Activated T-cell treated with anti-CD3 and anti-CD28 coated beads, Interleukin-2, amount 50 U/mL, for 4 hours (primary cell): Measurements from ENCODE around the gene MAPK8IP3. TPM values are rescaled to one million over a fixed set of nuclear protein-coding genes. Genes with fewer than 3 reads are reported as not detected.

Source experiments
- ATAC-seq, 2 donors: fragments of 200-7000 bp; cut with Tn5 transposase; one replicate each; pipeline ENCODE4 v1.10.0; 2021
- DNase-seq: peaks from one replicate; pipeline ENCODE4 v3.0.0-alpha.2; 2020
- H3K27me3 Mint-ChIP-seq: one replicate; pipeline ENCODE4 v1.8.0; 2021; ENCODE audit warnings: low read depth, mixed read lengths
- H3K36me3 Mint-ChIP-seq: one replicate; pipeline ENCODE4 v1.8.0; 2022; ENCODE audit warnings: mixed read lengths; ENCODE audit not compliant: insufficient read depth
- H3K4me1 Mint-ChIP-seq: one replicate; pipeline ENCODE4 v1.8.0; 2021; ENCODE audit warnings: low read depth, mixed read lengths
- H3K4me3 Mint-ChIP-seq: one replicate; pipeline ENCODE4 v1.8.0; 2021; ENCODE audit warnings: mild to moderate bottlenecking, moderate library complexity, mixed read lengths
- H3K9me3 Mint-ChIP-seq: one replicate; pipeline ENCODE4 v1.8.0; 2021; ENCODE audit warnings: mixed read lengths
- total RNA-seq, 3 donors: library from RNA; stranded (reverse); gene quantifications; one replicate each; pipeline ENCODE4 v1.2.1, GENCODE V29; 2021

MAPK8IP3 gene, protein sequence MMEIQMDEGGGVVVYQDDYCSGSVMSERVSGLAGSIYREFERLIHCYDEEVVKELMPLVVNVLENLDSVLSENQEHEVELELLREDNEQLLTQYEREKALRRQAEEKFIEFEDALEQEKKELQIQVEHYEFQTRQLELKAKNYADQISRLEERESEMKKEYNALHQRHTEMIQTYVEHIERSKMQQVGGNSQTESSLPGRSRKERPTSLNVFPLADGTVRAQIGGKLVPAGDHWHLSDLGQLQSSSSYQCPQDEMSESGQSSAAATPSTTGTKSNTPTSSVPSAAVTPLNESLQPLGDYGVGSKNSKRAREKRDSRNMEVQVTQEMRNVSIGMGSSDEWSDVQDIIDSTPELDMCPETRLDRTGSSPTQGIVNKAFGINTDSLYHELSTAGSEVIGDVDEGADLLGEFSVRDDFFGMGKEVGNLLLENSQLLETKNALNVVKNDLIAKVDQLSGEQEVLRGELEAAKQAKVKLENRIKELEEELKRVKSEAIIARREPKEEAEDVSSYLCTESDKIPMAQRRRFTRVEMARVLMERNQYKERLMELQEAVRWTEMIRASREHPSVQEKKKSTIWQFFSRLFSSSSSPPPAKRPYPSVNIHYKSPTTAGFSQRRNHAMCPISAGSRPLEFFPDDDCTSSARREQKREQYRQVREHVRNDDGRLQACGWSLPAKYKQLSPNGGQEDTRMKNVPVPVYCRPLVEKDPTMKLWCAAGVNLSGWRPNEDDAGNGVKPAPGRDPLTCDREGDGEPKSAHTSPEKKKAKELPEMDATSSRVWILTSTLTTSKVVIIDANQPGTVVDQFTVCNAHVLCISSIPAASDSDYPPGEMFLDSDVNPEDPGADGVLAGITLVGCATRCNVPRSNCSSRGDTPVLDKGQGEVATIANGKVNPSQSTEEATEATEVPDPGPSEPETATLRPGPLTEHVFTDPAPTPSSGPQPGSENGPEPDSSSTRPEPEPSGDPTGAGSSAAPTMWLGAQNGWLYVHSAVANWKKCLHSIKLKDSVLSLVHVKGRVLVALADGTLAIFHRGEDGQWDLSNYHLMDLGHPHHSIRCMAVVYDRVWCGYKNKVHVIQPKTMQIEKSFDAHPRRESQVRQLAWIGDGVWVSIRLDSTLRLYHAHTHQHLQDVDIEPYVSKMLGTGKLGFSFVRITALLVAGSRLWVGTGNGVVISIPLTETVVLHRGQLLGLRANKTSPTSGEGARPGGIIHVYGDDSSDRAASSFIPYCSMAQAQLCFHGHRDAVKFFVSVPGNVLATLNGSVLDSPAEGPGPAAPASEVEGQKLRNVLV (N-terminal part only)
- total RNA-seq, result 10 to 100 TPM; 76.3 to 89.4 (median 78.1) TPM

DNA sequence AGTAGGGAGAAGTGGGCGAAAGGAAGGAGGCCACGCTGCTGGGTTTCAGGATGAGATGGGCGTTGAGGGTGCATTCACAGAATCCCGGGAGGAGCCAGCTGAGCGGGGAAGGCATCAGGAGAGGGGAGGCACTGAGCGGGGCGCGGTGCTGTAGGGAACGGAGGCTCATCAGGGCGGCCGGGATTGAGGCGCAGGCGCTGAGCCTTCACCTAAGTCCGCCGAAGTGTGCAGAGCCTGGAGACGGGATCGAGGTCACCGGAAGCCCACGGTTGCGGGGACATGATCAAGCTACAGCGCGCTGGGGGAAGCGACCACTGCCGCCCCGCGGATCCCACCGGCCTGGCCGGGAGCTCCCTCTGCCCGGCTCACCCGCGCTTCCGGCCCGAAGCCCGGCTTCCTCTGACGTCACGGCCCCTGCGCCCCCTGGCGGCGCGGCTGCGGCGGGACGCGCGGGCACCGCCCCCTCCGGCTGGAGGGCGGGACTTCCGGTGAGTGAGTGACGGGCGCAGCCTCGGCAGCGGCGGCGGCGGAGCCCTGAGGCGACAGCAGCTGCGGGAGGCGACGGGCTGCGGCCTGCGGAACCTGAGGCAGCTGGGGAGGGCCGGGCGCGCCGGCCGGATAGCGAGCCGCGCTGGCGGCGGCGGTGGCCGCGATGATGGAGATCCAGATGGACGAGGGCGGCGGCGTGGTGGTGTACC lies at the start of gene MAPK8IP3:
MAPK8IP3 (plus strand) TSS at position 508 of the 698 bp plus-strand sequence; CDS start at position 653, 145 bp downstream.
- Mint-ChIP-seq H3K36me3 (peaks cover 7% of the 10 kb centered on the region), H3K27me3 (no peaks in the 10 kb centered on the region), H3K4me1 (peaks cover 38% of the 10 kb centered on the region), H3K9me3 (no peaks in the 10 kb centered on the region), H3K4me3 (peak within 1 kb of the TSS; percentile 97)
- DNase-seq (peak; percentile 94), ATAC-seq (peak; percentile 87 to 89)

DNA sequence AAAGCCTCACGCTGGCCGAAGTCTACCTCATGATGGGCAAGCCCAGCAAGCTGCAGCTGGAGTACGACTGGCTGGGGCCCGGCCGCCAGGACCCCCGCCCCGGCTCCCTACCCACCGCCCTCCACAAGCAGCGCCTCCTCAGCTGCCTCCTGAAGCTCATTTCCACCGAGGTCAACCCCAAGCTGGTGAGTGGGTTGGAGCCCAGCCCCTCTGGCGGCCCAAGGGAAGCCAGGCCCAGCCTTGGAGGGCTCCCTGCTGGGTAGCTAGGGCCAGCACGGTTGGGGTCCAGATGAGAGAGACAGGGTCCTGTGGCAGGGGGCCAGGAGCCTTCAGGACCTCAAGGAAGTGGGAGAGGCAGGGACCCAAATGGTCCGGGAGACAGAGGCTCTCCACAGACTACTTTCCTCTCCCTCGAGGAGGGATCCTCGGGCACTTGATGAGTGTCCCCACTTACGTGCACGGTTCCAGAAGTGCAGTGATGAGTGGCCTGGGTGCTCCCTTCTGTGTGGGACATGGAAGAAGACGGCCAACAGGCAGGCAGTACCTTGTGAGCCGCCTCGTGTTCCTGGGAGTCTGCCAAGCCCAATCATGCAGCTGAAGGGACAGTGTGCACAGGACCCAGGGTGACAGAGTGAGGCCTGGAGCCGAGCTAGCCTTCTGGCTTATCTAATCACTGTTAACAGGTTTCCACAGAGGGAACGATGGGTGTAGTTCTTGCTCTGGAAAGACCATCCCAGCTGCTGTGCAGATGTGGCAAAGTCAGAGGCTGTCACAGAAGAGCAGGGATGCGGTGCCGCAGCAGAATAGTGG lies 49.0 kb upstream of the MAPK8IP3 start:
- Mint-ChIP-seq H3K36me3 (peaks cover 16% of the 10 kb centered on the region), H3K4me3 (no peak overlapping the region), H3K27me3 (no peaks in the 10 kb centered on the region), H3K4me1 (no peaks in the 10 kb centered on the region), H3K9me3 (no peaks in the 10 kb centered on the region)
- DNase-seq (no peak), ATAC-seq (no peak)

DNA sequence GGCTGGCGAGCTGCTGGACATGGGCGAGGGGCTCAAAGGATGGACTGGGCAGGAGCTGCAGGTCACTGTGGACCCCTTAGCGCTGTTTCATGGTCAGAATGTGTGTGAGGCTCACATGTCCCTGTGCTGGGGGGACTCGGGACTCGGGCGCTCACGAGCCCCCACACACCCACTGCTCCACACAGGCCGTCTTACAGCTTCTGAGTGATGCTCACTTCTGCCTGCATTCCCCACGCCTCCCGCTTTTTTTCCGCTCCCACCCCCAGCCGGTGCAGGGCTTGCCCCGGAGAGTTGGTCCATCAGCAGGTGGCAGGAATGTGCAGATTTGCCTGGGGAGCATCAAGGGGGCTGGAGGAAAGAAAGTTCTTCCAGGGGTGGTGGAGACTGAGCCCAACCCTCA lies 48.2 kb upstream of the MAPK8IP3 start:
- no peaks in the 10 kb centered on the region for H3K9me3 Mint-ChIP-seq
- H3K27me3 Mint-ChIP-seq, result no peaks in the 10 kb centered on the region
- H3K4me1 Mint-ChIP-seq, result no peaks in the 10 kb centered on the region
- ATAC-seq, result no peak
- no peak overlapping the region for H3K4me3 Mint-ChIP-seq
- peaks cover 16% of the 10 kb centered on the region for H3K36me3 Mint-ChIP-seq
- DNase-seq, result no peak

DNA sequence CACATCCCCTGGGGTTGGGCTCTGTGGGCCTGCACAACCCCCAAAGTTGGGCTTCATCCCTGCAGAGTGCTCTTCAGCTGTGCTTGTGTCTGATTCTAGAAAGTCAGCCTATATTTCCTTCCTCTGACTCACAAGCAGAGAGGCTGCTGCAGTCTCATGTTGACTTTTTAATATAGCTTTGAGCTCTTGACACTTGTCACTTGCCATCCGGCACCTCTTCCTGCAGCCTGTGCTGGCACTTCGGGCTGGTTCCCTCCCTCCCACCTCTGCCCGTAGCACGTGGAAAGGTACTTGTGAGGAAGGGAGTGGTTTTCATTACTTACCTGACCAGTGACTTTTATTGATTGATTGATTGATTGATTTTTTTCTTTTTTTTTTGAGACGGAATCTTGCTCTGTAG lies 47.0 kb upstream of the MAPK8IP3 start:
- H3K4me1 Mint-ChIP-seq, result no peaks in the 10 kb centered on the region
- H3K9me3 Mint-ChIP-seq, result no peaks in the 10 kb centered on the region
- peaks cover 25% of the 10 kb centered on the region for H3K36me3 Mint-ChIP-seq
- no peak overlapping the region for H3K4me3 Mint-ChIP-seq
- ATAC-seq, result no peak
- DNase-seq, result no peak
- no peaks in the 10 kb centered on the region for H3K27me3 Mint-ChIP-seq

DNA sequence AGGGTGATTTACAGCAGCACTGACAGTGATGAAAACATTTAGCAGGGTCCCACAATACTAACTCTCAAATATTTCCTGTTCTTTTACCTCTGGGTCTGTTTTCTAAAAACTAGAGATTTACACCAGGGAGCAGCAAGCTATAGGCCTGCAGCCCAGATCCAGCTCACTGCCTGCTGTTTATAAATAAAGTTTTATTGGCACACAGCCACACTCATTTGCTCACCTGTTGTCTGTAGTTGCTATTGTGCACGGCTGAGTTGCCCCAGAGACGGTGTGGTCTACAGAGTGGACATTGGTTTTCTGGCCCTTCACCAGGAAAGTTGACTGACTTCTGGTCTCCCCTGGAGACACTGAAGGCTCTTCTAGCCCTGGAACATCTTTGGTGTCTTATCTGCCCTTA lies 44.2 kb upstream of the MAPK8IP3 start:
- no peak overlapping the region for H3K4me3 Mint-ChIP-seq
- no peaks in the 10 kb centered on the region for H3K4me1 Mint-ChIP-seq
- DNase-seq, result no peak
- no peaks in the 10 kb centered on the region for H3K27me3 Mint-ChIP-seq
- H3K9me3 Mint-ChIP-seq, result no peaks in the 10 kb centered on the region
- peaks cover 14% of the 10 kb centered on the region for H3K36me3 Mint-ChIP-seq
- no peak for ATAC-seq

DNA sequence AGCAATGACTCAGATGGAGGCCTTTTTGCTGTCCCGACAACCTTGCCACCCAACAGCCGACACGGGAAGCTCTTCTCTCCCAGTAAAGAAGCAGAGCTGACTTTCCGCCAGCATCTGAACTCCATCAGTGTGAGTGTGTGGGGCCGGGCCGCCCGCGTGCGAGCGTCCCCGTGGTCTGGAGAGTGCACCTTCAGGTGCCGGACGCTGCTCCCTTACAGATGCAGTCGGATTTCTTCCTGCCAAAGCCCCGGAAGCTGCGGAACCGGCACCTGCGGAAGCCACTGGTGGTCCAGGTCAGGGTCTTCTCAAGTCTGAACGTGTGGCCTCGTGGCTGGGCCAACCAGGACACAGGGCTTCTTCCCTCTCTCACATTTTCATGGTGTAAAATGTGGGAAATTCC lies 43.5 kb upstream of the MAPK8IP3 start:
- Mint-ChIP-seq H3K36me3 (peaks cover 14% of the 10 kb centered on the region), H3K9me3 (no peaks in the 10 kb centered on the region), H3K4me3 (no peak overlapping the region), H3K27me3 (no peaks in the 10 kb centered on the region), H3K4me1 (no peaks in the 10 kb centered on the region)
- no peak for ATAC-seq
- DNase-seq, result no peak

DNA sequence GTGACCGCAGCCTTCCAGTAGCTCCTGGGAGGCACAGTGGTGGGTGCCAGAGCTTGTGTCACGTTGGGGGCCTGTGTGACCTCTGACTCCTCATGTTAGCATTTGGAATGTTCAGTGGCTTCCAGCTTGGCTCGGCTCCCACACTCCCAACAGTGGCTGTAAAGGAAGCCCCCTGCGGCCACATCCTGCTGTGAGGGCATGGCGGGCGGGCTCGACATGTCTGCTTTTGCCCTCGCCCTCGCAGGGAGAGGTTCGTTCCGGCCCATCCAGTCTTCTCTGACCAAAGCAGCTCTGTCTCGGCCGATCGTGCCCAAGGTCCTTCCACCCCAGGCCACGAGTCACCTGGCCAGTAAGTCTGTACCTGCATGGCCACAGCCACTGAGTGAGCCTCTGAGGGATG lies 40.2 kb upstream of the MAPK8IP3 start:
- H3K4me3 Mint-ChIP-seq, result no peak overlapping the region
- H3K36me3 Mint-ChIP-seq, result peaks cover 30% of the 10 kb centered on the region
- no peak for DNase-seq
- no peaks in the 10 kb centered on the region for H3K9me3 Mint-ChIP-seq
- no peak for ATAC-seq
- H3K27me3 Mint-ChIP-seq, result no peaks in the 10 kb centered on the region
- H3K4me1 Mint-ChIP-seq, result no peaks in the 10 kb centered on the region

DNA sequence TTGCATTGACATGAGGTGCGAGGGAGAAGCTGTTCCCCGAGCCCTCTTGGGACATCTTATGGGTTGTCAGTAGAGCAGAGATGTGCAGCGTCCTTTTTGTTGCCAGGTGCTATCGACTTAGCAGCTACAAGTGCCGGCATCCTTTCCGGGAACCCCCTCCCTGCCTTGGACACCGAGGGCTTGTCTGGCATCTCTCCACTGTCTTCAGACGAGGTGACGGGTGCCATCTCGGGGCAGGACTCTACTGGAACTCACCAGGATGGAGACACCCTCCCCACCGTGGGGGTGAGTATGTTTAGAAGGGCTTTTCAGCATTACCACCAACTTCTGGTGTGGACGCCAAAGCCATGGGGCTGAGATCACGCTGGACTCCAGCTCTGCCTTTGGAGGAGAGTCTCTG lies 39.7 kb upstream of the MAPK8IP3 start:
- H3K27me3 Mint-ChIP-seq, result no peaks in the 10 kb centered on the region
- DNase-seq (no peak), ATAC-seq (no peak)
- H3K4me3 Mint-ChIP-seq, result no peak overlapping the region
- H3K4me1 Mint-ChIP-seq, result no peaks in the 10 kb centered on the region
- no peaks in the 10 kb centered on the region for H3K9me3 Mint-ChIP-seq
- peaks cover 34% of the 10 kb centered on the region for H3K36me3 Mint-ChIP-seq

DNA sequence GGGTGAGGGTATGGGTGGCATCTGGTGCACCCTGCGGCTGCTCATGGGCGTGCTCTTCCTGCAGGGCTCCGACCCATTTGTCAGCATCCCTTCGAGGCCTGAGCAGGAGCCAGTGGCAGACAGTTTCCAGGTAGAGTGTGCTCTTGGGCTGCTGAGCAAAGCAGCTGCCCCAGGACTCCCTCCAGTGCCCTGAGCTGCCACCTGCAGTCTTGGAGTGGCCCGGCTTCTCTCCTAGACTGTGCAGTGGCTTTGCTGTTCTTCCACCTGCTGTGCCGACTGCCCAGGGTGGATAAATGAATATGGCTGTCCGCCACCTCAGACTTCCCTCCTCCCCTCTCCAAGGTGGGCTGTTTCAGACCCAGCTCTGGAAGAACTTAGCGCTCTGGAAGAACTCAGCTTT lies 38.7 kb upstream of the MAPK8IP3 start:
- DNase-seq (no peak), ATAC-seq (no peak)
- H3K4me1 Mint-ChIP-seq, result no peaks in the 10 kb centered on the region
- H3K9me3 Mint-ChIP-seq, result no peaks in the 10 kb centered on the region
- no peak overlapping the region for H3K4me3 Mint-ChIP-seq
- H3K27me3 Mint-ChIP-seq, result no peaks in the 10 kb centered on the region
- peaks cover 42% of the 10 kb centered on the region for H3K36me3 Mint-ChIP-seq

DNA sequence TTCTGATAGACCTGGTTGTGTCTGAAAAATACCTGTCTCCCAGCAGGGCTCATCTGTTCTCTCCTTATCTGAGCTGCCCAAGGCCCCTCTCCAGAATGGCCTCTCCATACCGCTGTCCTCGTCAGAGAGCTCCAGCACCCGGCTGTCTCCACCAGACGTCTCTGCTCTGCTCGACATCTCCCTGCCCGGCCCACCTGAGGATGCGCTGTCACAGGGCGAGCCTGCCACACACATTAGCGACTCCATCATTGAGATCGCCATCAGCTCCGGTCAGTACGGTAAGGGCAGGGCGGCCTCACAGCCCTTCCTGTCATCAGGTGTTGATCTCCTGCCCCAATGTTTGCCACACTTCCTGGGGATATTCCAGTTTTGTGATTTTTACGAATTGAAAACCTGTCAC lies 38.1 kb upstream of the MAPK8IP3 start:
- H3K4me1 Mint-ChIP-seq, result no peaks in the 10 kb centered on the region
- H3K4me3 Mint-ChIP-seq, result no peak overlapping the region
- peaks cover 45% of the 10 kb centered on the region for H3K36me3 Mint-ChIP-seq
- ATAC-seq (no peak), DNase-seq (no peak)
- no peaks in the 10 kb centered on the region for H3K27me3 Mint-ChIP-seq
- no peaks in the 10 kb centered on the region for H3K9me3 Mint-ChIP-seq

DNA sequence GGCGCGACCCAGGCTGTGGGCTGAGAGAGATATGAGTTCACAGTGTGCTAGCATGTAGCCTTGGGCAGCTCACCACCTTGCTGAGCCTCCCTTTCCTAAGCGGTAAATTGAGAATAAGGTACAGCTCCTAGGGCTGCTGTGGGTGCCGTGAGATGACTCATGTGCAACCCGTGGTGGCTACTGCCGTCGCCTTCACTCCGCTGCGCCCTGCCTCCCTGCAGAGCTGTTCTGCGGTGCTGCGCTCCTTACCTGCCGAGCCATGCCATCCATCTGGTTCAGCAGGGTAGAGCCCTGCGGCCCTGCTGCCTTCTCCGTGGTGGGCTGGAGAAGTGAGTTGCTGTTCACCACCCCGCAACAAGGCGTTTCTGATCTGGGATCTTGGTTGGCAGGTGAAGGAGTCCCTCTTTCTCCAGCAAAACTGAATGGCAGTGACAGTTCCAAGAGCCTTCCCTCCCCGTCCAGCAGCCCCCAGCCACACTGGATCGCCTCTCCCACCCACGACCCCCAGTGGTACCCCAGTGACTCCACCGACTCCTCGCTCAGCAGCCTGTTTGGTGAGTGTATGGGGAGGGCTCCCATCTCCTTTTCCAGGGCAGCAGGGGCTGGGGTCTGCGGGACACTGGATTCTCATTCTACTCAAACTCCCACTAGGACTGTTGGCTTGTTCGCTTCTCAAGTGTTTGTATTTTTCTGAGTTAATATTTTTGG lies 37.2 kb upstream of the MAPK8IP3 start:
- Mint-ChIP-seq H3K4me1 (peaks cover 2% of the 10 kb centered on the region), H3K4me3 (no peak overlapping the region), H3K36me3 (peaks cover 45% of the 10 kb centered on the region), H3K27me3 (no peaks in the 10 kb centered on the region), H3K9me3 (no peaks in the 10 kb centered on the region)
- DNase-seq (no peak), ATAC-seq (no peak)

DNA sequence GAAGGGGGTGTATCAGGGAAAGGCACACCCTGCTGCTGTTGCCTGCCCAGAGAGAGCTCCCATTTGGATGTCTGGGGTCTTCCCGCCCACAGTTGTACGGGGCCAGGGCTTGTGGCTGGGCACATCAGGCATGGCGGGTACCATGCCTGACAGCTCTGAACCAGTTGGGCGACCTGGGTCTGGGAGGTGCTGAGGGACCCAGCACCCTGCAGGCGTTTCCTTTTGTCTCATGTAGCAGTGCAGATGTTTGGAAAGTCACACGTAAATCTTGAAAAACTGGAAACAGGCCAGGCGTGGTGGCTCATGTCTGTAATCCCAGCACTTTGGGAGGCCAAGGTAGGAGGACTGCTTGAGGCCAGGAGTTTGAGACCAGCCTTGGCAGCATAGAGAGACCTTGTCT lies 36.3 kb upstream of the MAPK8IP3 start:
- peaks cover 2% of the 10 kb centered on the region for H3K4me1 Mint-ChIP-seq
- no peaks in the 10 kb centered on the region for H3K27me3 Mint-ChIP-seq
- H3K9me3 Mint-ChIP-seq, result no peaks in the 10 kb centered on the region
- H3K4me3 Mint-ChIP-seq, result no peak overlapping the region
- DNase-seq, result no peak
- no peak for ATAC-seq
- H3K36me3 Mint-ChIP-seq, result peaks cover 45% of the 10 kb centered on the region

DNA sequence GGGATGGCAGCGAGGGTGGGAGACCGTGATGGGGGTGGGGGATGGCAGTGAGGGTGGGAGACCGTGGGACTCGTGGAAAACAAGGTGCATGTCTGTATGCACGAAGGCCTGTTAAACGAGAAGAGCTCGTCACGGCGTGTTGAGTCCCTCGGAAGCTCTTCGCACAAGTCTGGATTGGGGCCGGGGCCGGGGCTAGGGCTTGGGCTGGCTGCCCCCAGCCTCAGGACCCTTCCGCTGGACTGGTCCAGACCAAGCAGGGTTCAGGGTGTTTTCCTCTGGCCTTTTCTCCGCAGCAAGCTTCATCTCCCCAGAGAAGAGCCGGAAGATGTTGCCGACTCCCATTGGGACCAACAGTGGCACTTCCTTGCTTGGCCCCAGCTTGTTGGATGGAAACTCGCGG lies 35.6 kb upstream of the MAPK8IP3 start:
- no peak overlapping the region for H3K4me3 Mint-ChIP-seq
- H3K27me3 Mint-ChIP-seq, result no peaks in the 10 kb centered on the region
- peaks cover 2% of the 10 kb centered on the region for H3K4me1 Mint-ChIP-seq
- no peaks in the 10 kb centered on the region for H3K9me3 Mint-ChIP-seq
- peaks cover 45% of the 10 kb centered on the region for H3K36me3 Mint-ChIP-seq
- no peak for DNase-seq
- ATAC-seq, result no peak
